GM18907 (cell line): Measurements from ENCODE around the gene FGB.

Experiments
- ATAC-seq: cut with Tn5 transposase; IDR thresholded peaks from one replicate; pipeline ENCODE4 v1.9.1; 2021; ENCODE audit warnings: mild to moderate bottlenecking, moderate library complexity; ENCODE audit not compliant: unreplicated experiment

FGB gene

DNA sequence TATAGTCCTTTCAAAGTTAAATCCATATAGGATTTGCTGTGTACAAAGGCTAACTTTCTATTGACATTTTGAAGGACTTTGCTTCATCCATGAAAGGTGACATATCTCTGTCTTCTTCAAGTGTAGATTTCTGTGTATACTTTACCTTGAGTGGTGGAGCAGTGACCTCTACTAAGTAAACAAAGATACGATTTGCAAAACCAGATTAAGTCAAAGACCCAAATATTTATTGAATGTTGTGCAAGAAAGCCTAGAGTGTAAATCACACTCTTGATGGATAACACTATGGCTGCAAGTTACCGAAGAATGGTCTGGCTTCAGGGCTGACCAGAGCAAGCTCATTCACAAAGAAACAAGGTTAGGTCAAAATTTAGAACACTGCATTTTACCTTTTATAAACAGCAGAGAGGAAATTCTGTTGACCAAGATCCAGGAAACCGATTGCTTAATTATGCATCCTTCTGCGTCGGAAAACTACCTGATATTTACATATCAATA is 55.1 kb downstream of the FGB start:
- no peak for ATAC-seq

DNA sequence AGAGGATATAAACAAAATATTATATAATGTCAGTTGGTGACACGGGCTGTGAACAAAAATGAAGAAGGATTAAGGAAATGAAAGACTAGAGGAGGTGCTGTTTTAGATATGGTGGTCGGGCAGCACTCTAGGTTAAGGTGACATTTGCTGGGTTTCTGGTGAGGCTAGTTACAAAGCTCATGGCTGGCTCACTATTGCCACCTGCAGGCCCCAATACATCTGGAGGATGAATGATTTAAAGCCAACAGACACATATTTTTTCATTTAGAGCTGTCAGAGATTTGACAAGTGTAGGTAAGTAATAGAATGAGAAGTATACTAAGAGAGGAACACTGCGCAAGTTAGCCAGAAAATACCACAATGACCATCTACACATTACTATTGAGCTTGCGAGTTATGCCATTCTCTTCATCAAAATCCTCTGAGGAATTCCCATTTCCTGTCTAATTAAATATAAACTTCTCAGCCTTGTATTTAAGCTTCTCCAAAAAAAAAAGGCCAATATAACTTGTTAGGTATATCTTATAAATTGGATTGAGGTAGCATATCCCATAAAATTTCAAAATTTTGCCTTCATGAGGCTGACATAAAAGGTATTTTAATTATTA is 56.0 kb downstream of the FGB start:
- peak; percentile 78 for ATAC-seq

DNA sequence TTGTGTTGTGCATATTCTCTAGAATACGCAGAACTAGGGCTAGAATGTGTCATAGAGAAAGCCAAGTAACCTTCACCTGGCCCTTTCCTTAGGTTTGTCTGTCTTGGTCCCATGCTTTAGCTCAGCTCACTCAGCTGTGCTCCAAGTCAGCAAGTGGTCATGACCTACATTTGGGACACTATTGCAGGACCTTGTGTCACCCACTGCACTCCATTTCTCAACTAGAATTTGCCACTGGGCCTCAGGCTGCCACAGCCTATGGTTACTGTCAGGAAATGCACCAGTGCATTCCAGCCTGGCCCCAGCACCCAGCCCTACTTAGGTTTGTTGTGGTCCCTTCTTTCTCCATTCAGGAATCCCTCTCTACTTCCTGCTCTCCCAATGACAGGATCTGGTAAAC is 57.3 kb downstream of the FGB start:
- no peak for ATAC-seq
